COLO668 (cell line): ENCODE measurements around the gene PAIP2.
"Not testable (repeated sequence)": the region's sequence is repeated elsewhere in the genome, so short reads cannot be mapped to it uniquely, and the experiment has no call there.

Experiments
- DNase-seq: peaks from one replicate; lab custom pipeline; 2025; ENCODE audit not compliant: unreplicated experiment; lab: John Stamatoyannopoulos, UW

The PAIP2 gene

DNA sequence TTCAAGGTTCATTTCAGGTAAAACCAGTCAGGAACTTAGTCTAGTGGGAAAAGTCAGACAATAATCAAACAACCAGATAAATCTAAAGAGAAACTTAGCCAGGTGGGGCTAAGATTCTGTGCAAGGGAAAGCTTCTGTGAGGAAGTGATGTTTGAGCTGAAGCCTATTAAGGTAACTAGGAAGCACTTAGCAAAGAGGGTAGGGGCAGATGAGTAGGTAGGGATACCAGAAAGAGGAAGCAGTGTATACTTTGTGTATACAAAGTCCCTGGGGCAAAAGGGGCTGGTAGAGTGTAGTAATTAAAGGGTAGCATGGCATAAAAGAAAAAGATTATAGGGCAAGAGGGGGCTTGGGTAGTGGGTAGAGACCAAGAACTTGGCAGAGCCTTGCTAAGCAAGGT lies 65.9 kb downstream of the PAIP2 start:
- DNase-seq = no peak

DNA sequence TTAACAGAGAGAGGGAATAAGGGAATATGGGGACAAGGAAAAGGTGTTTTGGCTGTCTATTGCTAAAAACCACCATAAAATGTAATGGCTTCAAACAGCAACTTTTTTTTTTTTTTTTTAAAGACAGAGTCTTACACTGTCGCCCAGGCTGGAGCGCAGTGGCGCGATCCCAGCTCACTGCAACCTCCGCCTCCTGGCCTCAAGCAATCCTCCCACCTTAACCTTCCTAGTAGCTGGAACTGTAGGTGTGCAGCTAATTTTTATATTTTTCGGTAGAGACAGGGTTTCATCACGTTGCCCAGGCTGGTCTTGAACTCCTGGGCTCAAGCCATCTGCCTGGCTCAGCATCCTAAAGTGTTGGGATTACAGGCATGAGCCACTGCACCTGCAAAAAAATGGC lies 66.5 kb downstream of the PAIP2 start:
- no peak for DNase-seq

DNA sequence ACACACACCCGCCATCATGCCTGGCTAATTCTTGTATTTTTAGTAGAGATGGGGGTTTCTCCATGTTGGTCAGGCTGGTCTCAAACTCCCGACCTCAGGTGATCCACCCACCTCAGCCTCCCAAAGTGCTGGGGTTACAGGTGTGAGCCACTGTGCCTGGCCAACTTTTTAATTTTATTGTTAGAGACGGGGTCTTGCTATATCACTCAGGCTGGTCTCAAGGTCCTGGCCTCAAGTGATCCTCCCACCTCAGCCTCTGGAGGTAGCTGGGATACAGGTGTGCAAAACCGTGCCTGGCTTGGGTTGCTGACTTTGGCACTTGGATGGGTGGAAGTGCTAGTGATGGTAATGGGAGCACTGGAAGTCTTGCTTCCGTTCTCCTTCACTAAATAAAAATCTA lies 67.5 kb downstream of the PAIP2 start:
- not testable (repeated sequence) for DNase-seq

DNA sequence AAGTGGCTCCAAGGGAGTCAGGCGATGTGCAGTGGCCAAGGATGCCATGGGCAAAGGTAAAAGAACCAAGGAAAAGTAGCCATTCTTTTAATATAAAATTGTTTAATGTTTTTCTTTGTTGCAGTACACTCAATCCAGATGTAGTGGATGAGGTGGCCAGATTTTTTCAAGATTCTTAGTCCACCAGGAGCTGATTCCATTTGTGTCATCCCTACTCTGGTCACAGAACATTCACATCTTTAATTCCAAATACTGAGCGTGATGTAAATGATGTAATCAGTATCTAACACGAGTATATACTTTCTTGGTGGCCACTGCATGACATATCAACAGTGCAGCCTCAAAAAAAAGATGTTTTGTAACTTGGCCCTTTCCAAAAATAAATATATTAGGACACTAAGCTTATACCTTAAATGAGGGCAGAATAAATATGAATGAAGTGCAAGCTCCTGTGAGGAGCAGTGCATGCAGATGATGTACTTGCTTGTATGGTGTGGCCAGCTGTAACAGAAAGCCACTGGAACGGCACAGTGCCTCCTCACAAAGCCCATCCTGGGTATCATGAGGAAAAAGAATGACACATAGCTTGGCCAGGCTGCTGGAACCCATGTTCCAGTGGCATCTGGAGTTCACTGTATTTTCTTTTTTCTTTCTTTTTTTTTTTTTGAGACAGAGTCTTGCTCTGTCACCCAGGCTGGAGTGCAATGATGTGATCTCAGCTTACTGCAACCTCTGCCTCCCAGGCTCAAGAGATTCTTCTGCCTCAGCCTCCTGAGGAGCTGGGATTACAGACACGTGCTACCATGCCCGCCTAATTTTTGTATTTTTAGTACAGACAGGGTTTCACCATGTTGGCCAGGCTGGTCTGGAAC lies 68.7 kb downstream of the PAIP2 start:
- no peak for DNase-seq

DNA sequence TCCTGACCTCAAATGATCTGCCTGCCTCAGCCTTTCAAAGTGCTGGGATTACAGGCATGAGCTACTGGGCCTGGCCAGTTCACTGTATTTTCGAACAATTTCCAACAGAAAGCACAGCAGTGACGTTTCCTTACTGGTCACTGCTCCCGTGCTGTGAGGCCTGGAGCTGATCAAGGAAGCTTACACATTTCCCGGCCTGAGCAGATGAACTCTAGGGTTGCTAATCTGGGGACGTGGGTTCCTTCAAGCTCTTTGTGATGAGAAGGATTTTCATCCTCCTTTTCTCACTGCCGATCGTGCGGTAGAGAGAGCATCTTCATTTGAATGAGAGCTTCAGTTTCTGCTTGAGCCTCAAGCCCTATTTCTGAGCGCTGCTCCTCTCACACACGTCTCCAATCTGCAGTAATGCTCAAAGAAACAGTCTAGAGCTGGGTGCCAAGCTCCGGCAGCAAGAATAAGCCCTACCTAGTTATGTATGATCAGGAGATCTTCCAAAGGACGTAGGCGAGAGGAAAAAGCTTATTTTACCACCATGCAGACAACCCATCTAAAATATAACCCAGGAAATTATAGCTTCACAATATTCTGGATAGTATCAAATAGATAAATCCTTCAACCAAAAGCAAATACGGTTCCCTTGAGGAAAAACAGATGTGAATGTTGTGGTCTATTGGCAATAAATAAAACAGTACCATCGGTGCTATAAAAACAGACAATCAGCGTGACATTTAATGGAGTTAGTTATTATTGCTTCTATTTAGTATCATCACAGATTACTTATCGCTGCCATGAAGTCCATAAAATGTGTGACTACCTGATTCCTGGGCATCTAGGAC lies 69.6 kb downstream of the PAIP2 start:
- DNase-seq = no peak

DNA sequence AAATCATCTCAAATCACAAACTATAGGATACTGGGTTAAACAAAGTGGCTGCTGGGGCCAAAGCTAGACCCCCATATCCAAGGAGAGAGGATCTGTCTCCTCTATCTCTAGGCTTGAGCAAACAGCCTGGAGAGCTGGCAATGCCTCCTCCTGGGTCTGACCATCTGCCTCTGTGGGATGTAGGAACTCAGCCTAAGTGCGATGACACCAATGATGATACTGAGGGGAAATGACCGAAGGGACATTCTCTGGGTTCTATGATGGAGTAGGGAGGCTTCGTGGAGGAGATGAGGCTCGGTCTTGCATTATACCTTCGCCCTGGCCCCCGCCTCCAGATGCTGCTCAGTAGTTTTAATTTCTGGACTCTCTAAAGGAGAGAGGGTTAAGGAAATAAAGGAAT lies 71.5 kb downstream of the PAIP2 start:
- no peak for DNase-seq

DNA sequence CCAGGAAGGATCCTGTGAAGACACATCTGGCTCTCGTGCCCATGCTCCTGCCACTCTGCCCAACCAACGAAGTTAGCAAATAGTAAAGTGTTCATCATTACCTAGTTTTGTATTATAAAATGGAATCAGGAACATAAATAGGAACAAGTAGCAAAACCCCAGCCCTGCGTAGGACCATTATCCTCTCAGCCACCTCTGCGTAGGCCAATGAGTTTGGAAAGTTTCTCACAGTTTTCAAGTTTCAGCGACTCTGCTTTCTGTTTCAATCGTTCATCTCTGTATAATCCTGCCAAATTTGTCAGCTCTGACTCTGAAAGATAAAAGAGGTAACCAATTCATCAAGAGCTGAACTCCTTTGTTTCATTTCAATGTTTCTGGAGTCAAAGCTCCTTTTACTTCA lies 72.3 kb downstream of the PAIP2 start:
- no peak for DNase-seq

DNA sequence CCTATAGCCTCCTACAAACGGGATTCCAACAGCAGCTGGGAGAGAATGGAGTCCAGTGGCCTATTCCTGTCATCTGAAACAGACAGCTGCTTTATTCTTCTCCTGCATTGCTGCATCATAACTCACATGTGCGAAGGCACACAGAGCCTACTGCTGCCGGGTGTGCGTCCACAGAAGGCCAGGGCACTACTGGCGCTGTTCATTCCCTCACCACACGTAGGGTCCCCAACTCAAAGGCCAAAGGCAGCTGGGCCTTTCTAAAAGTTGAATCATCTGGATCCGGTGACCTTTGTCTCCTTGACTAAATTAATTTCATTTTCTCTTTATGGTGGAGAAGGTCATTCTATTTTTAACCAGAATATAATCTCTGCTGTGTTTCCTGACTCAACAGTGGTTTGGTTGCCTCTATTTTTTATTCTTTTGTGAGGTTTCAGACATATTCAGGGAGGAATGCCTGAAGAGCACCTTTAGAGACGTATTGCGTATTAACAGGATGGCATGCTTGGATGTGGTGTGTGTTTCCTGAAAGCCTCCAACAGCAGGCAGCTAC lies 73.0 kb downstream of the PAIP2 start:
- DNase-seq = no peak

DNA sequence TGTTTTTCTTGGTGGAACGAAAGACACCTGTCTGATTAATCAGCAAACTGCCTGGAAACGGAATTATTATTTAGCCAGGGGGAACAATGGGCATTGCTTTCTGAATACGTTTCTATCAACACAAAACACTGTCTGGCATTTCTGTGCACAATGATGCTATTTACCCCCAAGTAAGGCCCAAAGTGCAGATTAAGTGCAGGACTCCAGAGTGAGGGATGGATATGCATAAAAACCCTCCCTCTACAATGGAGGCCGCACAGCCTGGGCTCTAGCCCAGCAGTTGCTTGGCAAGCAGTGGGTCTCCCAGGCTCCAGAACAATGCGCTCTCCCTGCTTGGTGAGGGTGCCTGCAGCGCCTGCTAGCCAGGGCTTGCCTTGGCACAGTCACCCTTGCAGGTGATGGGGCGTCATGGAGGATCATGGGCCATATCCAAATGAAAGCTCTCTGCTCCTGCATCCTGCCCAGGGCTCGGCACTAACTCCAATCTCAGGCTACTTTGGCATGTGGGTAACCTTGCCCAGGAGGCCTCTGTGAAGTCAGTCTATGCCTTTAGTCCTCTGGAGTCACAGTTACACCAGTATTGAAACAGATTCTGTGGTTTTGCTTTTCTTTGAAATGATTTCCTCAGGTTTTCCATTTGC lies 73.7 kb downstream of the PAIP2 start:
- no peak for DNase-seq

DNA sequence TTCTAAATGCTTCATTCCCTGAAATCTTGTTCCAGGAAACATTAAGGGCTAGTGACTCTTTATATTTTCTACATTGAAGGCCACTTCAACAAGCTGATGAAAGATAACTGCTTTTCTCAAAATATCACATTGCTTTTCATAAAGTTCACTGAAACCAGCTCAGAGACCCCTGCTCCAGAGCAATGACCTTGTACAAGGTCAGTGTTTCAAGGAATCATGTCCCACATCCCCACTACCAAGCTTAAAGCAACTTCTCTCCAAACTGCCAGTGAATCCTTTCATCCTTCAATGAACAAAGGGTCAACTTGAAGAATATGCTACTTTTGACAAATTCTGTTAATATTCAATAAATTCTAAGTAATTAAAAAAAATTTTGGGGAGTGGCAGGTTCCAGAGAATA lies 74.2 kb downstream of the PAIP2 start:
- no peak for DNase-seq

DNA sequence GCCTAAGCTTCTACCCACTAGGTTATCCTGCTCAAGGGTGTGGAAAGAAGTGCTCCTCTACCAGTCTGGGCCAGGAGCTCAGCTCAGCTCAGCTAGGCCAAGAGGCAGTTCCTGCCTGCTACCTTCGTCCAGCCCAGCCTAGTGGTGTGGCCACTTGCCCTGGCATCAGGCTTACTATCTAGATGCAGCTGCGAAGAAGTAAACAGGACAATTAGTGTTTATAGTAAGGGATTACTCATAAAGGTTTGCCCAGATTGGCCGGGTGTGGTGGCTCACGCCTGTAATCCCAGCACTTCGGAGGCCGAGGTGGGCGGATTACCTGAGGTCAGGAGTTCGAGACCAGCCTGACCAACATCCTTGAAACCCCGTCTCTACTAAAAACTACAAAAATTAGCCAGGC lies 75.0 kb downstream of the PAIP2 start:
- no peak for DNase-seq

DNA sequence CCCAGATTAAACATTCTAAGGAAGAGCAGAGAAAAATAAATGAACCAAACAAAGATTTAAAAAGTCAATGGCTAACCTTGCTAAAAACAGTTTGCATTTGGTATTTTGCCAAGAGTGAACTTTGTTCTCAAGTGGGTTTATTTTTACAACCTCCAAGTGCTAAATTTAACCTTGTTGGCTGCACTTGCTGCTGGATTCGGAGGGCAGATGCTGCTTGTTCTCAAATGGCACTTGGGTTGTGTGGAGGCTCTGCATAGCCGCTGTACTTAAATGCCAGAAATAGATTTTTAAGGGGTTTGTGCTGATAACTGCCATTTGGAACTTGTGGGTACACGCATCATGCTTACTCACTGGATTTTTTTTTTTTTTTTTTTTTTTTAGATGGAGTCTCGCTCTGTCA lies 75.6 kb downstream of the PAIP2 start:
- DNase-seq = no peak

DNA sequence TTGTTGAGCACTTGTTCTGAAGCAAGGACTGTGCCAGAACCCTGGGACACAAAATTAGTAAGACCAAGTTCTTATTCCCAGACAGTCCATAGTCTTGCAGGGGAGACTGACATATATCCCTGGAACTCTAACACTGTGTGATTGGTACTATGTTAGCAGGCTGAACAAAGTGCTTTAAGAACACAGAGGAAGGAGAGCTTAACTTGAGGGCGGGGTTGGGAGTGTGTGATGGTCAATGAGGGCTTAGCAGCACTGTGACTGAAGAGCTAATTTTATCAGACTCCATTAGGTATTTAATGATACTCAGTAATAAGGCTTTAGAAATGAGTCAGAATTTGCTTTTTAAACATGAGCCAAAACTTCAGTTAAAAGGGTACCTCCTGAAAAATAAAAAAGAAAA lies 77.1 kb downstream of the PAIP2 start:
- DNase-seq = no peak
